Cortex of kidney (tissue), 1 donor: ENCODE data around the gene ZCCHC2.

ENCODE experiments used
- DNase-seq: peaks from one replicate; lab custom pipeline; 2025; lab: John Stamatoyannopoulos, UW

The ZCCHC2 gene

GRCh38 chr18:62609764-62610163, 86.9 kb downstream of the ZCCHC2 start:
- DNase-seq: no peak

- no peak for DNase-seq
Observed at GRCh38 chr18:62610351-62610700, 87.5 kb downstream of the ZCCHC2 start.

- no peak for DNase-seq
Observed at GRCh38 chr18:62610701-62611411, 88.0 kb downstream of the ZCCHC2 start.

GRCh38 chr18:62611453-62612288, 88.8 kb downstream of the ZCCHC2 start:
- no peak for DNase-seq

GRCh38 chr18:62612289-62612645, 89.4 kb downstream of the ZCCHC2 start:
- no peak for DNase-seq

GRCh38 chr18:62612776-62613175, 90.0 kb downstream of the ZCCHC2 start:
- DNase-seq: no peak

GRCh38 chr18:62614494-62614893, 91.7 kb downstream of the ZCCHC2 start:
- no peak for DNase-seq

- DNase-seq: no peak
Observed at GRCh38 chr18:62616331-62616805, 93.5 kb downstream of the ZCCHC2 start.

- DNase-seq: no peak
Observed at GRCh38 chr18:62617793-62618591, 95.2 kb downstream of the ZCCHC2 start.

GRCh38 chr18:62618735-62619134, 95.9 kb downstream of the ZCCHC2 start:
- DNase-seq: no peak

- no peak for DNase-seq
Observed at GRCh38 chr18:62621546-62621945, 98.7 kb downstream of the ZCCHC2 start.

- DNase-seq: no peak
Observed at GRCh38 chr18:62625019-62625418, 102.2 kb downstream of the ZCCHC2 start.
